NCI-H2107 treated with DMSO at 0.1 percent for 48 hours (cell line): Measurements from ENCODE around the gene FHL3.

ENCODE experiments used
- DNase-seq: peaks from one replicate; lab custom pipeline; 2025; ENCODE audit not compliant: unreplicated experiment; lab: John Stamatoyannopoulos, UW

Gene FHL3

DNA sequence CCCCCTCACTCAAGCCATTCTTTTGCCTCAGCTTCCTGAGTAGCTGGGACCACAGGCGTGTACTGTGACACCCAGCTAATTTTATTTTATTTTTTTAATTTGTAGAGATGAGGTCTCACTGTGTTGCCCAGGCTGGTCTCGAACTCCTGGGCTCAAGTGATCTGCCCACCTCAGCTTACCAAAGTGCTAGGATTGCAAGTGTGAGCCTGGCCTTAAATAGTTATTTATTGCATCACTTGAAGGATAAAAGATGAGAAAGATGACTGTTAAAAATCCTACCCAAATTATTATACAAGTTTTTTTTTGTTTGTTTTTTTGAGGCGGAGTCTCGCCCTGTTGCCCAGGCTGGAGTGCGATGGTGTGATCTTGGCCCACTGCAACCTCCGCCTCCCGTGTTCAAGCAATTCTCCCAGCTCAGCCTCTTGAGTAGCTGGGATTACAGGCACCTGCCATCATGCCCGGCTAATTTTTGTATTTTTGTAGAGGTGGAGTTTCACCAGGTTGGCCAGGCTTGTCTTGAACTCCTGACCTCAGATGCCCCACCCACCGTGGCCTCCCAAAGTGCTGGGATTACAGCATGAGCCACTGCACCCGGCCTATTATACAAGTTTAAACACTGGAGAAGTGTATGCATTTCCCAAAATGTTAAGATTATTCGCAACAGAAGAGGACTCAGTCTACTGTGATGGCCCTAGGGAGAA, 9.6 kb upstream of the FHL3 start:
- no peak for DNase-seq

DNA sequence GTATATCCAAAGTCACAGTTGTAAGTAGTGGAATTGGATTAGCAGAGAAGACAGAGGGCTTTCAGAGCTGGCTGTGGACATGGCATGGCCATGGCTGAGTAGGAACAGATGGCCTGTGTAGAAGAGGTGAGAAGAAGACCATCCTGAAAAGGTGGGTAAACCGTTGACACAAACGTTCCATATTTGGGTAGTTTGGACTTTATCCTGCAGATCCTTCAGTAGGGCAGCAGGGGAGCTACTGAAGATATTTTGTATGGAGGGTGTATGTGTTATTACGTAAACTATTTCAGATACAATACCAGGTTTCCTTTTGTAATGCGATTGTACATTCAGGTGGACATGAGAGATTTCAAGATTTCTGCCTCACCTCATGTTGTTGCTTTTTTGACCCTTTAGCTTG, 8.9 kb upstream of the FHL3 start:
- DNase-seq, result no peak

DNA sequence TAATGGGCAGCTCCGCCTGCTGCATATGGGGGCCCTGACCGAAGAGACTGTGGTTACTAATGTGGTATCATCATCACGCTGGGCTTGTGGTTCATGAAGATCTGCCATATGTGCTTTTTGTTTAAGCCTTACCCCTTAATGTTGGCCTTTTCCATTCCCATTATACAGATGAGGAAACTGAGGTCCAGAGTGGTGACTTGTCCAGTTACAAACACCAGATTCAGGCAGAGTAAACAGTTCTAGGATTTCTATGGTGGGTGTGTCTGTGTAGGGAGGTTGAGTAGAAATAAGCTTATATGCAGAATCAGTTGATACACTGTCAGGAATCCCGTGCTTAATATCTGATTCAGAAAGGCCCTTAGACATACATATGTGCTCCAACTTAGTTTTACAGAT, 7.9 kb upstream of the FHL3 start:
- DNase-seq, result no peak

- DNase-seq, result peak; percentile 97
Measured at GRCh38 chr1:38012363-38013226, 7.3 kb upstream of the FHL3 start, which contains the start of gene UTP11. TSS of gene UTP11 (plus strand) at chr1:38012734. CDS start at chr1:38012803, 69 bp downstream.

GRCh38 chr1:38009841-38010180, 4.5 kb upstream of the FHL3 start:
- no peak for DNase-seq

DNA sequence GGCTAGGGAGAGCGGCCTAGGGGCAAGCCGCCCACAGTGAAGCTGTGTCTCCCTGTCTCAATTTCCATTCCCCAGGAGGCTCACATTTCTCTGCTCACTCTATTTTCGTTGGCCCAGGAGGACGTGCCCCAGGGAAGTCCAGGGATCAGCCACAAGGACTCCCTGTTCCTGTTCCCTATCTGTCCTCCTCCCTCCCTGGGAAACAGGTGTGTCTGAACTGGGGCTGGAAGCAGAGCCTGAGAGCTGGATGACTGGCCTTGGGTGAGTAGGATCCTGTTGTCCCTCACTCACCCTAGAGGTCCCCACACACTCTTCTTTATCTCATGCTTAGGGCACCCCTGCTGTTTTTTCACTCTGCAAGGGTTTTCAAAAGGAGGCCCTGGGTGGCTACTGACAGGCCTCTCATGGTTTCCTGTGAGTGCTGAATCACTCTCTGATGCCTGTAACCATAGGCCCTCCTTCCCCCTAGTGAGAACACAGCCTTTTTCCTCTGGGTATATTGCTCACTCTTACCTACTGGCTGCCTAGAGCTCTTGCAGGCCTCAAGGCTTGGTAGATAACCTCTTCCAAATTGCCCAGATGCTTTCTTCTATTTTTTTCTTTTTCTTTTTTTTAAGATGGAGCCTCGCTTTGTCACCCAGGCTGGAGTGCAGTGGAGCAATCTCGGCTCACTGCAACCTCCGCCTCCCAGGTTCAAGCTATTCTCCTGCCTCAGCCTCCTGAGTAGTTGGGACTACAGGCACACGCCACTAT, 4.0 kb upstream of the FHL3 start:
- peak; percentile 42 for DNase-seq

DNA sequence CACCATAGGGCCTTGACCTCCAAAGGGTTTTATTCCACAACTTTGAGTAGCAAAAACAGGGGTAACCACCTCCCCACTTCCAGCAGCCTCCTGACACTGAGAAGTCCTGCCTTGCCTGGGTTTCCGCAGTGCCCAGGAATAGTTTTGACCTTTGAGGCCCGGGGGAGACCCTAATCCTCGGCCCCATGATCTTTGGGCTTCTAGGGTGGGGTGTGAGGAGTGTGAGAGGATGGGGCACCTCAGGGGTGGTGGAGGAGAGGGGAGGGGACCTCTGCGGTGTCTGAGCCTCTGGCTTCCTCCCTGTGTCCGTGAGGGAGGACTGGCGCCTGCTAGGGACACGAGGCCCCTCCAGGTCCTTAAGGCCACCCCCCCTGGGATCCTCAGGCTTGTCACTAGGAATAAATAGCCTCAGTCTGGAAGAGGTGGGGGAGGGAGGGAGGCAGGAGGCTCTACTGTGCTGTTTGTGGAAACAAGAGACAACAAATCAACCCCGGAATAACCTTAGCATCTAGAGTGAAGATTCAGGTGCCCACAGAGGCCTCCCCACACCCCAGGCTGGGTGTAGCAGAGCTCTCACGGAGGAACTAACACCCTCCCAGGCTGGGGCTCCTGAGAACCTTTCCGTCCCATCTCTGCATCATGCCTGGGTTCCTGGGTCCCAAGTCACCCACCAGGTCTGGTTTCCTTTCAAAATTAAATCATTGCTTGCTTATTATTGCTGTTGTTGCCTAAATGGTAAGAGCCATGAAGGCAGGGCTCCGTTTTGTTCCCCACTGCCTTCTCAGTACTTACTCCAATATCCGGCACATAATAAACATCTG, 904 bp upstream of the FHL3 start:
- no peak for DNase-seq

DNA sequence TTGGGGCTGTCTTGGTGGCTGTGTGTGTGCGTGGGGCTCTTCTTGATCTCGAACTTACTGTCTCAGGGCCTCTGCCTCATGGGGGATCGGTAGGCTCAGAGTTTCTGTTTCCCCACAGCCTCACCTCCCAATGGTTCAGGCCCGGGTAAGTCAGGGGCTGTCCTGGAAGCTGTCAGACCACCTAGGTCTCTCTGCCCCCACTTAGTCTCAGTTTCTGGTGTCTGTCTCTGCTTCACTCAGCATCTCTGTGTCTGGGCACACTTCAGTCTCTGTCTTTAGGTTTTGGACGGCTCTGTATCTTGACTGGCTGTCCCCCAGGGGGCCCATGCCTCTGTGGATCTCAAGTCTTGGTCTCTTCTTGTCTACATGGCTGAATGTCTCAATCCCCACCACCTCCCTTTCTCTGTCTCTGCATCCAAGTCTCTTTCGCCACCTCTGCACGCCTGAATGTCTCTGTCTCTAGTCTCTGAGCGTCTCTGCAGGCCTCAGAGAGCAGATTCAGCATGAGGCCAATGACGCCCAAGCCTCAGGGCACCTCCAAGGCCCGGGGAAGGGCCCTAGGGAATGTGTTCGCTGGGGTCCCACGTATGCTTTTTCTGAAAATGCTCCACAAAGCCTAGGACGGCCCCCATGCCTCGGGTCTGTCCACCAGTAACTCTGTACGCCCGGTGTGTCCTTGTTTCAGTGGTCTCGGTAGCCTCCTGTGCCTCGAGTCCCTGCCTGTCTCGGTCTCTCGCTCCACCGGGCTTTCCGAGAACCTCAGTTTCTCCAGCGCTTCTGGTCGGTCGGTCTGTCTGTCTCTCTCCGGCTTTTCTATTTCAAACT, 818 bp downstream of the FHL3 start:
- no peak for DNase-seq

DNA sequence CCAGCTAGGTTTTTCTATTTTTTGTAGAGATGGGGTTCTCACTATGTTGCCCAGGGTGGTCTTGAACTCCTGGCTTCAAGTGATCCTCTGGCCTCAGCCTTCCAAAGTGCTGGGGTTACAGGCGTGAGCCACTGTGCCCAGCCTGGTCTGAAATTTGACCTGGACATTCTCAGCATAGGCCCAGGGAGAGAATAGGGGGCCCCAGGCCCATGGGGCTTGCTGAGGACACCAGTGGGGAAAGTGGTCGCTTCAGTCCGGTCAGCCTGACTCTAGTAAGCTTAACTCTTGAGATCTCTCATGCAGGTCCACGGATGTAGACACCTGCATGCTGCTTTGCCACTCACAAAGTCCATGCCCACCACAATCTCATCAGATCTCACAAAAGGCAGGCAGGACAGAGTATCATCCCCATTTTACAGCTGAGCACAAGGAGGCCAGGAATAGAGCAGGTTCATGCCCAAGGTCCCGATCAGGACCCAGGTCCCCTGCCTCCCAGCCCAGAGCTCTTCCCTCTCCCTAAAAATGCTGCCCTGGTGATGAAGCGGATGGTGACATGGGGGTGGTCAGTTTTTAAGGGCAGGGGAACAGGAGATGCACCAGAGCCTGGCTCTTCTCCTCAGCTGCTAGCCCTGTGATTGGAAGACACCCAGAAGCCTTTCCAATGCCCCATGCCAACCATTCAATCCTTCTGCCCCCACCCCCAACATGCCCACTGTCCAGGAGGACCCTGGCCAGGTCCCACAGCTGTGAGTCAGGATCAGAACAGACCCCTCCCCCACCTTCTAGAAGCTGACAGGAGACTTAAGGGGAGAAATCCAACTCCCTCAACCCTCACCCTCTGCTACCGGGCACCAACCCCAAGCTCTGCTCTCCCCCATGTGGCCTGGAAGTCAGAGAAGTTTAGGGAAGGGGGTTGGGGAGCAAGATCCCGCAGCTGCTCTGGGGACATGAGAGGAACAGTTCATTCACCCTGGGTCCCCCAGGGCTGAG, 1.8 kb downstream of the FHL3 start:
- DNase-seq, result no peak

GRCh38 chr1:38000529-38001455, 4.5 kb downstream of the FHL3 start:
- DNase-seq, result no peak

- DNase-seq, result no peak
Measured at GRCh38 chr1:38000233-38000528, 5.1 kb downstream of the FHL3 start.

DNA sequence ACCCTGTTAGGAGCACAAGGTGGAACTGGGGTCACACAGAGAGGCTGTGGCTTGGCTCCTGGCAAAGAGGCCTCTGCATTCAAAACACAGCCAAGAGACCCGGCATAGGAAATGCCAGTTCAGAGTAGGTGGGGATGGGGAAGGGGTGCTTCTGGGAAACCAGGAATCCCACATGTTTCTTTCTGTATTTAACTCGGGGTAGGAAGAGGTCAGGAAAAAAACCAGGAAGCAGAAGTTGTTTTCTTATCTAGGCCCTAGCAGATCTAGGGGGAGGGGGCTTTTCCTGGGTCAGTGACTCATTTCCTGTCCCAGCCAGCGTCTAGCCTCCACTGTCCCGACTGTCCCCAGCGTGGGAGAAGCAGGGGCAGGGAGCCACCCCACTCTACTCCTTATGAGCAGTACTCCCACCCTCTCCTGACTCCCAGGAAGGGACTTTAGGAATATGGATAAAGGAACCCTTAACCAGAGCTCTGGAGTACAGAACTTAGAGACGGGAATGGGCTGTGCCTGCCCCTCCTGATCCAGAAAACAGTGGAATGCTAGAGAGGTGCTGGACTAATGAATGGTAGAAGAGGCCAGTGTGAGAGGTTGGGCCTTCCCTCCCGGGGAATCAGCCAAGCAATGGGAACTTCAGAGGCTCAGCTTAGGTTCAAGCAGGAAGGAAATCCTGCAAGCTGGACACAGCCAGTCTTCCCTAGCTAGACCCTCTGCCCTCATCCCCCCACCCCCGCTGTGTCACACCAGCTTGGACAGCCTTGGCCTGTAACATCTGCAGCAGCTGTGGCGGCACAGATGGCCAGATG, 5.7 kb downstream of the FHL3 start:
- no peak for DNase-seq

DNA sequence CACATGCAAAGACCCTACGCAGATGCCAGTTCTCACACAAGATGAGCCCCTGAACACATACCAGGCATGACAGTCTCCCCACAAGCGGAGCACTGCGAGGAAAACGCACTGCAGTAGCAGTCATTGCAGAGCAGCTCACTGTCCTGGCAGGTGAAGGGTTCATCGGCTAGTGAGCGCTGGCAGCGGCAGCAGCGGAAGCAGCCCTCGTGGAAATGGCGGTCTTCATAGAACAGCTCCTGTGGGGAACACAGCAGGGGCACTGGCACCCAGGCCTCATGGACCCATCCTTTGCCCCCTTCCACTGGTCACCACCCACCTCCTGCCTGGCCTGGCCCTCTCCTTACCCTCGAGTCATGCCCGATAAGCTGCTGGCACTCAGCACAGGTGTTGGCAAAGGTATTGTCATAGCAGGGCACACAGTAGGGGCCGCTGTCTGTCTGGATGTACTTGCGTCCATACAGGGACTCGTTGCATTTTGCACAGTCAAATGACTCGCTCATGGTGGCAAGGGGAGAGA, 6.3 kb downstream of the FHL3 start:
- DNase-seq, result no peak

GRCh38 chr1:37998089-37998808, 7.1 kb downstream of the FHL3 start:
- no peak for DNase-seq

DNA sequence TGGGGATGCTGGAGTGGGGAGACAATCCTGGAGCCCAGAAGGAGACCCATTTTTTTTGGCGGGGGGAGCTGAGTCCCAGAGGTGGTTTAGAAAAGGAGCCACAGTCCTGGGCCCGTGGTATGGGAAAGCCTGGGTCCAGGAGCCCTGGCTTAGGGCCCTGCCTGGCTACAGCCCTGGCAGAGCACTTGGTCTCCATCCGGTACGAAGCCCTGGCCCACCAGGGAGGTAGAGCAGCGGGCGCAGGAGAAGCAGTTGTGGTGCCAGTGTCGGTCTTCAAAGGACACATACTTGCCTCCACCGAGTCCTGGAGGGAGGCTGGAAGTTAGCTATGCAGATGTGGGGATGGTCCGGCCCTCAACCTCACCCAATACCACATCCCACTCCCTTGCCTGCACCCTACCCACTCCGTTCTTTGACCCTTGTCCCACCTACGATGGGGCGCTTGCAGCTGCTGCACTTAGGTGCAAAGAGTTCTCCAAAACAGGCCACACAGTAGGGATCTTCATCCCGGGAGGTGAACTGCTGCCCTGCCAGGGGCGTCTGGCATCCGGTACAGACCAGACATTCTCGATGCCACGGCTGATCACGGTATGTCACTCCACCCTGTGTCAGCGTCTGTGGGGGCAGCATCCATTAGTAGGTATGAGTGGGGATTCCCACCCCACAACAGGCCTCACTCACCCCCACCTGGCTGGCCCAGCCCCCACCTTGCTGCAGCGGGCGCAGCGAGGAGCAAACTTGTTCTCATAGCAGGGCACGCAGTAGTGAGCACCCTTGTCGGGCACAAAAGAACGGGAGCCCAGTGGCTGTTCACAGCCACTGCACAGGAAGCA, 7.8 kb downstream of the FHL3 start:
- no peak for DNase-seq
